Superior temporal gyrus (tissue), 1 donor: ENCODE measurements around the gene PRH1.

Experiments
- DNase-seq: peaks from one replicate; pipeline ENCODE4 v3.0.0-alpha.2; 2016; ENCODE audit errors: extremely low spot score

The PRH1 gene

DNA sequence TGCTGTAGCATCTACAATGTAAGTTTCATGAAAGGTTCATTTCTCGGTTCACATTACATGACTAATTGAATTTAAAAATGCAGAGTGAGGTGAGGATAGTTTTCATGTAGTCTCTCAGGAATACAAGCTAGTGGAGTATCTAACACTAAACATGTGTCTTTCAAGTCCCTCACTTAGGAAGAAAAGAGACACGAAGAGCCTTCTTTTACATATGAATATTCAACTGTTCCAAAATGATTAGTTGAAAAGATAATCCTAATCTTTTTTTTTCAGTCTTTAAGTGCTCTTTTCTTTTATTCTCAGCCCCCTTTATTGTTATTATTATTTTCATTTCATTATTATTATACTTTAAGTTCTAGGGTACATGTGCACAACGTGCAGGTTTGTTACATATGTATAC, 45.6 kb downstream of the PRH1 start:
- no peak for DNase-seq
